Measurements from ENCODE around the gene GGTLC1.
"Not testable (repeated sequence)": the region's sequence is repeated elsewhere in the genome, so short reads cannot be mapped to it uniquely, and the experiment has no call there.

GGTLC1 gene

DNA sequence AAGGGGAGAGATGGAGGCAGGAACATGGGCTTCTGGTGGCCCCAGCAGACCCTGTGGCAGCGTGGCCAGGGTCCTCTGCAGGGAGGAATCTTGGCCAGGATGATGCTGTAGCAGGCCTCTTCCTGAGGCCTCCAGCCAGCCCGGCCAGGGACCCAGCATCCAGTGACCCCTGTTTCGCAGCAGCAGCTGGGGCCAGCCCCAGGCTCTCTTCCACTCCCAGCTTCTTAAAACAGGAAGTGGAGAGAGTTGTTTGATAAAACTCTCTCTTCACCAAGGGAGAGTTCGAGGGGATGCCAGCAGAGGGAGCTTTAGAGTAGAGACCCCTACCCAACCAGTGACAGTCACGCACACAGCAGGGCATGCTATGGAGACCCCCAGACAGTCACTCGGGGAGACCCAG lies 10.1 kb downstream of the GGTLC1 start:
- DNase-seq (ENCODE audit: low read depth), result not testable (repeated sequence)

DNA sequence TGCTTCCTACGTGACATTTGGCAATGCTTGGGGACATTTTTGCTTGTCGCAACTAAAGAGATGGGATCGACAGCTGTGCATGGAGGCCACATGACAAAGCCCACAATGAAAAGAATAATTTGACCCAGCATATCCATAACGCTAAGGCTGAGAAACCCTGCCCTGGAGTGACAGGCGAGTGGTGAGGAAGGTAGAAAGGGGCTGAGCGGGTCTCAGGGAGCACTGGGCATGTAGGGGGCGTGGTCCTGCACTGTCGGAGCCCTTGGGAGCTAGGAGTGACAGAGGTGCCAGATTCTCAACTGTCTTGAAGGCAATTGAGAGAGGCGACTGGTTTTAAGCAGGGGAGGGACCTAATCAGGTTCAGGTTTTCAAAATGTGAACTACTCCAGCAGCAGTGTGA lies 13.6 kb downstream of the GGTLC1 start:
- DNase-seq (ENCODE audit: low read depth), result no peak
- TF ChIP-seq, protein P1, sequence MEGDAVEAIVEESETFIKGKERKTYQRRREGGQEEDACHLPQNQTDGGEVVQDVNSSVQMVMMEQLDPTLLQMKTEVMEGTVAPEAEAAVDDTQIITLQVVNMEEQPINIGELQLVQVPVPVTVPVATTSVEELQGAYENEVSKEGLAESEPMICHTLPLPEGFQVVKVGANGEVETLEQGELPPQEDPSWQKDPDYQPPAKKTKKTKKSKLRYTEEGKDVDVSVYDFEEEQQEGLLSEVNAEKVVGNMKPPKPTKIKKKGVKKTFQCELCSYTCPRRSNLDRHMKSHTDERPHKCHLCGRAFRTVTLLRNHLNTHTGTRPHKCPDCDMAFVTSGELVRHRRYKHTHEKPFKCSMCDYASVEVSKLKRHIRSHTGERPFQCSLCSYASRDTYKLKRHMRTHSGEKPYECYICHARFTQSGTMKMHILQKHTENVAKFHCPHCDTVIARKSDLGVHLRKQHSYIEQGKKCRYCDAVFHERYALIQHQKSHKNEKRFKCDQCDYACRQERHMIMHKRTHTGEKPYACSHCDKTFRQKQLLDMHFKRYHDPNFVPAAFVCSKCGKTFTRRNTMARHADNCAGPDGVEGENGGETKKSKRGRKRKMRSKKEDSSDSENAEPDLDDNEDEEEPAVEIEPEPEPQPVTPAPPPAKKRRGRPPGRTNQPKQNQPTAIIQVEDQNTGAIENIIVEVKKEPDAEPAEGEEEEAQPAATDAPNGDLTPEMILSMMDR (IDR thresholded peaks at IDR 0.05; ENCODE audit: insufficient read depth, low read depth, low read length, missing control alignments), result no peak
- no peak overlapping the region for H3K4me3 ChIP-seq (ENCODE audit: low read depth, low read length)

More for the DNA sequence above, 10.1 kb downstream of the GGTLC1 start:
- H3K4me3 ChIP-seq (ENCODE audit: low read depth, low read length), result not testable (repeated sequence)

DNA sequence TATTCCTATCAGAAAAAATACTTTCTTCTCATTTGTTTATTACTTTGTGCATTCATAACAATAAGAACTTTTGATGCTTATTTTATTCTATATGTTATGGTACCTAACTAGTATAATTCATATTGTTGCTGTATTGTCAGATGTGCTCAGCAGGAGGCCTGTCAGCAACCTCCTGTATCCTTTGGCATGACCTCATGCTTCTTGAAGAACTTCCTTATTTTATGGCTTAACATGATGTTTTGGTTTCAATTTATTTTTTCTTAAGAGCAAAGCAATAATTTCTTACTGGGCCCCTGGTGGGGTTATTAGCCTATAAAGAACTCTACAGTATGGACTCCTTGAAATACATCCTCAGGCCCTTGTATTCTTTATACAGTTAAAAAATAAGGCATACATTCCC lies 17.3 kb downstream of the GGTLC1 start:
- DNase-seq (ENCODE audit: low read depth), result no peak
- no peak overlapping the region for H3K4me3 ChIP-seq (ENCODE audit: low read depth, low read length)
- TF ChIP-seq, protein P1 (IDR thresholded peaks at IDR 0.05; ENCODE audit: insufficient read depth, low read depth, low read length, missing control alignments), result no peak

DNA sequence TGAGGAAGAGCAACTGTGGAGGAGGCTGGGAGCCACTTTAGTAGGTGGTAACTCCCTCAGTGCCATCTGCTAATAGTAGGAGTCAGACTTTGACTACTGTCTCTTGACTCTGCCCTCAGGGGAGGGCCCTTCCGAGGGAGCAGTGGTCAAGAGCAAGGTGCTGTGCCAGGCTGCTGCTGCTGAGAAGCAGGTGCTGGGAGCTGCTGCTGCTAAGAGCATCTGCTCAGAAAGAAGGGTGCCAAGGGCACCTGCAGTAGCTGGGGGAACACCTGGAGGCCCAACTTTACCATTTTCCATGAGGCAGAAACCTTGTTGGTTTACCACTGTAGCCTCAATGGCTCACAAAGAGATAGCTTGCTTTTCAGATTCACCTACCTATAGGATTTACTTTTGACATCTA lies 18.5 kb downstream of the GGTLC1 start:
- H3K4me3 ChIP-seq (ENCODE audit: low read depth, low read length), result no peak overlapping the region
- DNase-seq (ENCODE audit: low read depth), result no peak

DNA sequence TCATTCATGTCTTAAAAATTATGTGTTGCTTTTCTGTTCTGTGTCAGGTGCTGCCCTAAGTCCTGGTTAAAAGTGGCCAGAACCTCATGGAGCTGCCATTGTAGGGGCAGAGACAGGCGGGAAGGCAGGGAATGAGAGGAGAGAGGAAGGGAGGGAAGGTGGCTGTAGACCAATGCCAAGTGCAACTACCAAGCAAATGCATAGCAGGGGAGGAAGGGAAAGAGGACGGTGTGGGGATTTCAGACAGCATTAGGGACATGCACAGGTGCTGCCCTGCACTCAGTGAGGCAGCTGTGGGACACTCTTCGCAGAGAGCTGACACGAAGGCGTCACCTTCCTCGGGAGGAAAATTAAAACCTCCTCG lies 21.0 kb downstream of the GGTLC1 start:
- H3K4me3 ChIP-seq (ENCODE audit: low read depth, low read length), result no peak overlapping the region
- TF ChIP-seq, protein P1 (IDR thresholded peaks at IDR 0.05; ENCODE audit: insufficient read depth, low read depth, low read length, missing control alignments), result no peak

More for the DNA sequence above, 18.5 kb downstream of the GGTLC1 start:
- TF ChIP-seq, protein P1 (IDR thresholded peaks at IDR 0.05; ENCODE audit: insufficient read depth, low read depth, low read length, missing control alignments), result no peak

DNA sequence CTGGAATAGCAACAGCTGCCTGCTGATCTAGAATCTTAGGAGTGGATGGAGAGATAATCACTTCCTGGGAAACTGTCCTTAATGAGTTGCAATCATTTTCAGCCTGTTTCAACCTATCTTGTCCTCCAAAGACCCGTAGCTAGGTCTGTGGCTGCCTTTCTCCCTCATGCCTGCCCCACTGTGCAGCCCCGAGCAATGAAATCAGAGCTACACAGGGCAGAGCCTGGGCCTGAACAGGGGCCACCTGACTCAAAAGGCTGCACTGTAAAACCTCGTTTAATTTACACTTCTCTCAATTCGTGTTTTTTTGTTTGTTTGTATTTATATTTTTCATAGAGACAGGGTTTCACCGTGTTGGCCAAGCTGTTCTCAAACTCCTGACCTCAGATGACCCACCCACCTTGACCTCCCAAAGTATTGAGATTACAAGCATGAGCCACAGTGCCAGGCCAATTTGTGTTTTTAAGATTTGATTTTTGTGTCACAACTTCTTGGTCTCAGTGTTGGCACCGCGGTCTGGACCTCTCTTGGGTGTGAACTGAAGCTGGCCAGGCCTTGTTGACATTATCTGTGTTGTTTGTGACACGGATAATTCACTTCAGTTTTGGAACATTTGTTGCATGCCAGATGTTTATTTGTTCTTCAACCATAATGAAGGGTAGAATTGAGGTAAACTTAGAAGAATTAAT lies 21.5 kb downstream of the GGTLC1 start:
- DNase-seq (ENCODE audit: low read depth), result no peak
- TF ChIP-seq, protein P1 (IDR thresholded peaks at IDR 0.05; ENCODE audit: insufficient read depth, low read depth, low read length, missing control alignments), result no peak
- H3K4me3 ChIP-seq (ENCODE audit: low read depth, low read length), result no peak overlapping the region

More for the DNA sequence above, 21.0 kb downstream of the GGTLC1 start:
- no peak for DNase-seq (ENCODE audit: low read depth)

DNA sequence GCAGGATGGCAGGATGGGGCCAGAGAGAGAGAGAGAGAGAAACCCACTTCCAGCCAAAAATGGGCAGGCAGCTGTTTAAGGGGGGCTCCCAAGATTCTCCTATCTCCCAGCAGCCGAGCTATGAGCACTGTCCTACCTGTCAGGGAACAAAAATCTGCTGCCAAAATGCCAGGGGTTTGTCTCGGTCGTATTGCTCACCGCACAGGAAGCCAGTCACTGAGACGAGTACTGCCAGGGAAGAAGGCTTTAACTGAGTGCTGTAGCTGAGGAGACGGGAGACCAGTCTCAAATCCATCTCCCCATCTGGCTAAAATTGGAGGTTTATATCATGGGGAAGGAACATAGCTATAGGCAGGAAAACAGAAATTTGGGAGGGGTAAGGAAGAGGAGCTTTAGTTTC lies 22.3 kb downstream of the GGTLC1 start:
- TF ChIP-seq, protein P1 (IDR thresholded peaks at IDR 0.05; ENCODE audit: insufficient read depth, low read depth, low read length, missing control alignments), result no peak
- no peak overlapping the region for H3K4me3 ChIP-seq (ENCODE audit: low read depth, low read length)
- DNase-seq (ENCODE audit: low read depth), result no peak
